HEK293T (cell line): Measurements from ENCODE around the gene SHISA9.

ENCODE experiments used
- CTCF ChIA-PET: fragments of 350-600 bp; formaldehyde crosslinking; extraction: SDS; loops from one replicate; lab custom pipeline; 2021; ENCODE audit warnings: antibody characterized with exemption, inconsistent platforms; lab: Yijun Ruan, JAX
- POLR2A ChIA-PET: fragments of 350-600 bp; formaldehyde crosslinking; extraction: SDS; loops from one replicate; lab custom pipeline; 2020; ENCODE audit warnings: antibody characterized with exemption, inconsistent platforms; lab: Yijun Ruan, JAX
- DNase-seq: peaks from one replicate; pipeline ENCODE4 v3.0.0; 2012; ENCODE audit warnings: mixed read lengths; ENCODE audit errors: extremely low spot score
- ARNT ChIP-seq: fragments of 450-650 bp; IDR thresholded peaks from 2 replicates; pipeline ENCODE4 v1.6.1; 2017; ENCODE audit warnings: mild to moderate bottlenecking
- BHLHE40 ChIP-seq: fragments of 450-650 bp; IDR thresholded peaks from 2 replicates; pipeline ENCODE4 v1.6.1; 2016; ENCODE audit warnings: mild to moderate bottlenecking, moderate library complexity, borderline replicate concordance
- CTBP1 ChIP-seq: fragments of 450-650 bp; IDR thresholded peaks from 2 replicates; pipeline ENCODE4 v1.6.1; 2016; ENCODE audit warnings: borderline replicate concordance
- ELF4 ChIP-seq: fragments of 450-650 bp; IDR thresholded peaks from 2 replicates; pipeline ENCODE4 v1.6.1; 2017; ENCODE audit warnings: antibody characterized with exemption
- FOXA1 ChIP-seq: fragments of 450-650 bp; IDR thresholded peaks from 2 replicates; pipeline ENCODE4 v1.6.1; 2016; ENCODE audit warnings: mild to moderate bottlenecking
- FOXK2 ChIP-seq: fragments of 450-650 bp; IDR thresholded peaks from 2 replicates; pipeline ENCODE4 v1.6.1; 2016; ENCODE audit warnings: mild to moderate bottlenecking
- FOXM1 ChIP-seq: fragments of 450-650 bp; IDR thresholded peaks from 2 replicates; pipeline ENCODE4 v1.6.1; 2017; ENCODE audit warnings: mild to moderate bottlenecking, borderline replicate concordance
- HDGF ChIP-seq: fragments of 450-650 bp; IDR thresholded peaks from 2 replicates; pipeline ENCODE4 v1.6.1; 2017; ENCODE audit warnings: antibody characterized with exemption, borderline replicate concordance
- L3MBTL2 ChIP-seq: fragments of 450-650 bp; conservative IDR thresholded peaks from 2 replicates; pipeline ENCODE4 v1.6.1; 2016; ENCODE audit warnings: mild to moderate bottlenecking
- LEF1 ChIP-seq: fragments of 450-650 bp; IDR thresholded peaks from 2 replicates; pipeline ENCODE4 v1.6.1; 2017; ENCODE audit warnings: mild to moderate bottlenecking, borderline replicate concordance
- NFRKB ChIP-seq: fragments of 450-650 bp; IDR thresholded peaks from 2 replicates; pipeline ENCODE4 v1.6.1; 2016; ENCODE audit warnings: mild to moderate bottlenecking, moderate library complexity
- SP1 ChIP-seq: fragments of 450-650 bp; IDR thresholded peaks from 2 replicates; pipeline ENCODE4 v1.6.1; 2017
- SUZ12 ChIP-seq: fragments of 450-650 bp; IDR thresholded peaks from 2 replicates; pipeline ENCODE4 v1.6.1; 2016; ENCODE audit warnings: mild to moderate bottlenecking
- TARDBP ChIP-seq: fragments of 450-650 bp; IDR thresholded peaks from 2 replicates; pipeline ENCODE4 v1.6.1; 2016
- ZNF384 ChIP-seq: fragments of 450-650 bp; IDR thresholded peaks from 2 replicates; pipeline ENCODE4 v1.6.1; 2016
- TF ChIP-seq, protein P1 (sequence below): fragments of 450-650 bp; IDR thresholded peaks from 2 replicates; pipeline ENCODE4 v1.6.1; 2016

The SHISA9 gene

DNA sequence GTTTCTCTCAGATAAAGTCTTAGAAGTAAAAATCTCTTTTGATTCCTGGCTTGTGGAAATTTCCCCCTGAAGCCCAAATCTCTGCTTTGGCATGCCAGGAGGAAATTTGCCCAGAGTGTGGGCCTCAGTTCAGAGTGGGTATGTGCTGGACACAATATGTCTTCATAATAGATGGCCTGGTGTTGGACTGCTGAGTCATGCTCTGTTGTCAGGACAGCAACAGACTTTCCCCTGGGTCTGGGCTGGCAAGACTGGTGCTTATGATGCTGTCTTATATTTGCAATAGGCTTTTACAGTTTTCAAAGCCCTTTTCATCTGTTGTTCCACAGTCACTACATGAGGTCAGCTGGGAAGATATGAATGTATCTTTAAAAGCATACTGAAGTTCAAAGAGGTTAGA is 57.0 kb downstream of the SHISA9 start:
- CTCF ChIA-PET: no interaction called here
- POLR2A ChIA-PET: no interaction called here

DNA sequence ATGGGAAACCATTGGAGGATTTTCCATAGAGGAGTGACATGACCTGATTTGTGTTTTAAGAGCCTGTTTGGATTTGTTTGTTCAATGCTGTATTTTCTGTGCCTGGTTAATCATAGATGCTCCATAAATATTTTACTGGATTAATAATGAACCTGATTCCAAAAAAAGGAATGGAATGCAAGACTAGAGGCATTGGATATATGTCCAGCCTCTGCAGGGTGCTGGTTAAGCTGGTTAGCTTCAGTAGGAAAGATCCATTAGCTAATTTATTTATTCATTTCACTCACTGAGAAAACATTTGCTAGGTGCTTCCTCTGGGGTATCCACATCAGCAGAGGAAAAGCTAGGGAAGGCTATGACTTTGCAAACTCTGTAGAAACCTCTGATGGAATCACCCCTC is 57.7 kb downstream of the SHISA9 start:
- TF ChIP-seq ELF4 (no peak), ZNF384 (no peak), BHLHE40 (no peak), NFRKB (no peak), L3MBTL2 (no peak), FOXK2 (no peak), TARDBP (no peak), FOXM1 (no peak), CTBP1 (no peak)
- TF ChIP-seq, protein P1, sequence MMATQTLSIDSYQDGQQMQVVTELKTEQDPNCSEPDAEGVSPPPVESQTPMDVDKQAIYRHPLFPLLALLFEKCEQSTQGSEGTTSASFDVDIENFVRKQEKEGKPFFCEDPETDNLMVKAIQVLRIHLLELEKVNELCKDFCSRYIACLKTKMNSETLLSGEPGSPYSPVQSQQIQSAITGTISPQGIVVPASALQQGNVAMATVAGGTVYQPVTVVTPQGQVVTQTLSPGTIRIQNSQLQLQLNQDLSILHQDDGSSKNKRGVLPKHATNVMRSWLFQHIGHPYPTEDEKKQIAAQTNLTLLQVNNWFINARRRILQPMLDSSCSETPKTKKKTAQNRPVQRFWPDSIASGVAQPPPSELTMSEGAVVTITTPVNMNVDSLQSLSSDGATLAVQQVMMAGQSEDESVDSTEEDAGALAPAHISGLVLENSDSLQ: no peak
- no peak for DNase-seq
- POLR2A ChIA-PET: no interaction called here
- CTCF ChIA-PET: no interaction called here

More for the DNA sequence above, 57.0 kb downstream of the SHISA9 start:
- DNase-seq: no peak
- TF ChIP-seq NFRKB: no peak
- no peak for TF ChIP-seq ELF4
- TF ChIP-seq LEF1: no peak
- TF ChIP-seq TARDBP: no peak
- TF ChIP-seq HDGF: no peak
- TF ChIP-seq, protein P1: no peak
- no peak for TF ChIP-seq ZNF384
- TF ChIP-seq SP1: no peak
- no peak for TF ChIP-seq L3MBTL2
- no peak for TF ChIP-seq CTBP1
- TF ChIP-seq ARNT: no peak
- no peak for TF ChIP-seq FOXK2
- no peak for TF ChIP-seq FOXM1
- no peak for TF ChIP-seq BHLHE40
- no peak for TF ChIP-seq SUZ12
- TF ChIP-seq FOXA1: no peak

DNA sequence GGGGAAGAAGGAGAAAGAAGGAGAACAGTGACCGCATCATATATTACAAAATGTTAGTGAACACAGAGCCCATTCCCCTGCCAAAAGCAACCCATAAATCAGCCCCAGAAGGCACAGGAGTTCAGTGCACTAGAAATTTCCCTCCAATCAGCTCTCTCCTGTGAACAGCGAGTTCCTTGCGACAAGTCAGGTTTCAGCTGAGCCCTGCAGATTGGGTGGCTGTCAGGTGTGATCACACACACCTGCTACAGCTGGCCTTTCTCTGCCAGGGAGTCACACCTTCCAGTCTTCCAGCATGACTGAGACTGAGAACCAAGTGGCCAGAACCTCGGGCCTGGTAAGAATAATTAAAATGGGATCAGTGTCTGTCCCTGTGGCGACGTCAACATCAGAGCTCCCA is 60.2 kb downstream of the SHISA9 start:
- TF ChIP-seq SUZ12 (no peak), FOXM1 (no peak), BHLHE40 (no peak), HDGF (no peak), NFRKB (no peak), ELF4 (no peak), CTBP1 (no peak), FOXK2 (no peak), FOXA1 (no peak), L3MBTL2 (no peak), LEF1 (no peak)
- TF ChIP-seq, protein P1: no peak
- CTCF ChIA-PET: no interaction called here
- POLR2A ChIA-PET: no interaction called here
- no peak for DNase-seq

DNA sequence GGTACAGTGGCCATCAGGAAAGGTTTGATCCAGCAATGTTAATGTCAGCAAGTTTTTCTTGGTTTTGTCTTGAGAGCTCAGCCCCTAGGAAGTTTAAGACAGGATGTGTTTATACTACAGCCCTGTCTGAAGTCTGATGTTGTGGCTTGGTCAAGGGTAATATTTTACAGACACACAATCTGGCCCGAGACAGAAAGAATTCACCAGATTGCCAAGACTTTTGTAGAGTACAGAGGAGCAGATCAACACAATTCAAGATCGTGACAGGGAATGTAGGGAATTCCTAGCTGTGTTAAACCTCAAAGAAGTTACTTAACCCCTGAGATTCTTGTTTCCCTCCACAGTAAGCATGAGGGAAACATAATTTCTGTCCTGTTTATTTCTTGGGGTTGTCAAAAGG is 63.1 kb downstream of the SHISA9 start:
- no peak for DNase-seq
- ChIA-PET CTCF (no interaction called here), POLR2A (no interaction called here)
- no peak for TF ChIP-seq L3MBTL2
- TF ChIP-seq TARDBP: no peak
- TF ChIP-seq ARNT: no peak
- TF ChIP-seq CTBP1: no peak
- no peak for TF ChIP-seq NFRKB
- TF ChIP-seq, protein P1: no peak
- no peak for TF ChIP-seq BHLHE40
- TF ChIP-seq FOXA1: no peak
- TF ChIP-seq HDGF: no peak
- TF ChIP-seq SP1: no peak
- no peak for TF ChIP-seq SUZ12
- TF ChIP-seq LEF1: no peak
- TF ChIP-seq FOXK2: no peak
- TF ChIP-seq FOXM1: no peak
- TF ChIP-seq ELF4: no peak
- TF ChIP-seq ZNF384: no peak

- CTCF ChIA-PET: no interaction called here
Observed at GRCh38 chr16:12965274-12965804, 63.9 kb downstream of the SHISA9 start.

More at GRCh38 chr16:12965274-12965804, 63.9 kb downstream of the SHISA9 start:
- POLR2A ChIA-PET: no interaction called here
- DNase-seq: no peak
- TF ChIP-seq NFRKB (no peak), L3MBTL2 (no peak), ELF4 (no peak), FOXA1 (no peak), SUZ12 (no peak), TARDBP (no peak), FOXK2 (no peak), CTBP1 (no peak), SP1 (no peak), ZNF384 (no peak), HDGF (no peak), BHLHE40 (no peak)
- TF ChIP-seq, protein P1: no peak
